ENCODE results near the gene HBA1.
"Not testable (repeated sequence)": the region's sequence is repeated elsewhere in the genome, so short reads cannot be mapped to it uniquely, and the experiment has no call there.

GRCh38 chr16:211631-212180, 35.2 kb downstream of the HBA1 start:
- not testable (repeated sequence) for TF ChIP-seq CTCF (IDR thresholded peaks at IDR 0.05); TCF7 (CRISPR knock-in tag; IDR thresholded peaks at IDR 0.05; ENCODE audit: low read depth); ATF2 (CRISPR knock-in tag; IDR thresholded peaks at IDR 0.05; ENCODE audit: borderline replicate concordance, low read depth); IRF1 (CRISPR knock-in tag; IDR thresholded peaks at IDR 0.05); FOXJ3 (CRISPR knock-in tag; IDR thresholded peaks at IDR 0.05; ENCODE audit: borderline replicate concordance); SMAD3 (CRISPR knock-in tag; IDR thresholded peaks at IDR 0.05; ENCODE audit: borderline replicate concordance); FOXP1 (CRISPR knock-in tag; IDR thresholded peaks at IDR 0.05; ENCODE audit: borderline replicate concordance)

Data from WTC11 (cell line).